Measurements from ENCODE around the gene LDLRAD4.

The LDLRAD4 gene

GRCh38 chr18:13388586-13389490 is 170.3 kb downstream of the LDLRAD4 start:
- no peak for DNase-seq (ENCODE audit: low read depth)

- DNase-seq (ENCODE audit: low read depth), result no peak
These were observed 171.1 kb downstream of the LDLRAD4 start for GRCh38 chr18:13389491-13390131.

GRCh38 chr18:13390196-13390595 is 171.6 kb downstream of the LDLRAD4 start:
- DNase-seq (ENCODE audit: low read depth), result no peak

- DNase-seq (ENCODE audit: low read depth), result no peak
These were observed 172.2 kb downstream of the LDLRAD4 start for GRCh38 chr18:13390711-13391110.

- no peak for DNase-seq (ENCODE audit: low read depth)
These were observed 173.6 kb downstream of the LDLRAD4 start for GRCh38 chr18:13392029-13392750.

- DNase-seq (ENCODE audit: low read depth), result no peak
These were observed 174.3 kb downstream of the LDLRAD4 start for GRCh38 chr18:13392899-13393298.

- no peak for DNase-seq (ENCODE audit: low read depth)
These were observed 174.8 kb downstream of the LDLRAD4 start for GRCh38 chr18:13393338-13393737.

GRCh38 chr18:13394801-13395200 is 176.2 kb downstream of the LDLRAD4 start:
- no peak for DNase-seq (ENCODE audit: low read depth)

- DNase-seq (ENCODE audit: low read depth), result no peak
These were observed 177.0 kb downstream of the LDLRAD4 start for GRCh38 chr18:13395577-13395976.

GRCh38 chr18:13397504-13398163 is 179.1 kb downstream of the LDLRAD4 start:
- no peak for DNase-seq (ENCODE audit: low read depth)

- DNase-seq (ENCODE audit: low read depth), result no peak
These were observed 180.1 kb downstream of the LDLRAD4 start for GRCh38 chr18:13398631-13399030.

- no peak for DNase-seq (ENCODE audit: low read depth)
These were observed 181.0 kb downstream of the LDLRAD4 start for GRCh38 chr18:13399511-13399910.

- no peak for DNase-seq (ENCODE audit: low read depth)
These were observed 182.2 kb downstream of the LDLRAD4 start for GRCh38 chr18:13400636-13401315.

- DNase-seq (ENCODE audit: low read depth), result no peak
These were observed 182.8 kb downstream of the LDLRAD4 start for GRCh38 chr18:13401404-13401803.

- no peak for DNase-seq (ENCODE audit: low read depth)
These were observed 183.3 kb downstream of the LDLRAD4 start for GRCh38 chr18:13401826-13402225.

GRCh38 chr18:13403786-13404549 is 185.4 kb downstream of the LDLRAD4 start:
- DNase-seq (ENCODE audit: low read depth), result no peak

GRCh38 chr18:13405305-13406038 is 186.9 kb downstream of the LDLRAD4 start:
- DNase-seq (ENCODE audit: low read depth), result no peak

GRCh38 chr18:13406049-13406615 is 187.6 kb downstream of the LDLRAD4 start:
- DNase-seq (ENCODE audit: low read depth), result no peak

GRCh38 chr18:13406736-13407135 is 188.2 kb downstream of the LDLRAD4 start:
- DNase-seq (ENCODE audit: low read depth), result no peak

- DNase-seq (ENCODE audit: low read depth), result no peak
These were observed 188.9 kb downstream of the LDLRAD4 start for GRCh38 chr18:13407484-13407883.
